A673 (cell line): ENCODE data around the gene RFX2. TPM values are rescaled to one million over a fixed set of nuclear protein-coding genes. Genes with fewer than 3 reads are reported as not detected.

Experiments used
- BruUV-seq: library from RNA; stranded (reverse); fragments of 400-500 nt; replicated peaks from 2 replicates; lab custom pipeline; 2021; lab: Mats Ljungman, UMichigan
- CTCF ChIA-PET: fragments of 300-600 bp; sonication (Branson Sonifier 250); formaldehyde crosslinking; loops from one replicate; lab custom pipeline; 2022; ENCODE audit warnings: antibody characterized with exemption; lab: Charles Lee
- POLR2A ChIA-PET: fragments of 300-600 bp; sonication (Branson Sonifier 250); formaldehyde crosslinking; loops from one replicate; lab custom pipeline; 2022; ENCODE audit warnings: antibody characterized with exemption; ENCODE audit not compliant: low non-redundant PET; lab: Charles Lee
- DNase-seq: peaks from one replicate; pipeline ENCODE4 v3.0.0-alpha.2; 2015; ENCODE audit warnings: low spot score
- H3K27ac ChIP-seq: fragments of 200-600 bp; sonication (generic); 2 replicates; pipeline ENCODE4 v1.5.1; 2016; ENCODE audit warnings: mixed run types, low read depth, mild to moderate bottlenecking, mixed read lengths, antibody characterized with exemption, low read length; ENCODE audit not compliant: poor library complexity, severe bottlenecking
- H3K27me3 ChIP-seq: fragments of 200-600 bp; sonication (generic); replicated peaks from 2 replicates; pipeline ENCODE4 v1.6.1; 2017; ENCODE audit warnings: mixed run types, low read depth, mild to moderate bottlenecking, mixed read lengths, antibody characterized with exemption, low read length; ENCODE audit not compliant: insufficient read depth, poor library complexity
- H3K36me3 ChIP-seq: fragments of 200-600 bp; sonication (generic); 2 replicates; pipeline ENCODE4 v1.6.1; 2016; ENCODE audit warnings: mixed run types, mild to moderate bottlenecking, mixed read lengths, antibody characterized with exemption, low read length; ENCODE audit not compliant: insufficient read depth, poor library complexity, severe bottlenecking
- H3K4me1 ChIP-seq: fragments of 200-600 bp; sonication (generic); 2 replicates; pipeline ENCODE4 v1.6.1; 2017; ENCODE audit warnings: mixed run types, mild to moderate bottlenecking, mixed read lengths, antibody characterized with exemption, low read length; ENCODE audit not compliant: insufficient read depth, poor library complexity, severe bottlenecking
- H3K4me3 ChIP-seq: fragments of 200-600 bp; sonication (generic); 2 replicates; pipeline ENCODE4 v1.5.1; 2016; ENCODE audit warnings: low read depth, mixed run types, mild to moderate bottlenecking, mixed read lengths, low read length; ENCODE audit not compliant: poor library complexity, severe bottlenecking
- H3K9me3 ChIP-seq: fragments of 200-600 bp; sonication (generic); 2 replicates; pipeline ENCODE4 v1.6.1; 2016; ENCODE audit warnings: mixed run types, low read depth, mild to moderate bottlenecking, mixed read lengths, antibody characterized with exemption, low read length; ENCODE audit not compliant: poor library complexity, severe bottlenecking
- CTCF ChIP-seq: fragments of 300-800, 200-600 bp; sonication (generic); conservative IDR thresholded peaks from 2 replicates; pipeline ENCODE4 v1.5.1; 2017; ENCODE audit warnings: low read depth, mild to moderate bottlenecking, antibody characterized with exemption, low read length, moderate library complexity, mixed read lengths
- EZH2 ChIP-seq: fragments of 200-600 bp; sonication (generic); IDR thresholded peaks from 2 replicates; pipeline ENCODE4 v1.6.1; 2017; ENCODE audit warnings: borderline replicate concordance, low read depth, mild to moderate bottlenecking, mixed read lengths, antibody characterized with exemption, low read length; ENCODE audit not compliant: poor library complexity, severe bottlenecking
- intact Hi-C: fragments of 100-400 bp; cut with micrococcal nuclease; formaldehyde crosslinking; loops from one replicate; pipeline ENCODE4 v1.10.0; 2022; ENCODE audit not compliant: unreplicated experiment
- total RNA-seq: library from RNA; stranded (reverse); gene quantifications from 2 replicates; pipeline ENCODE4 v1.2.3, GENCODE V29; 2021

The RFX2 gene
- total RNA-seq, 1 experiment from 2014 or later, result 11.7 TPM

DNA sequence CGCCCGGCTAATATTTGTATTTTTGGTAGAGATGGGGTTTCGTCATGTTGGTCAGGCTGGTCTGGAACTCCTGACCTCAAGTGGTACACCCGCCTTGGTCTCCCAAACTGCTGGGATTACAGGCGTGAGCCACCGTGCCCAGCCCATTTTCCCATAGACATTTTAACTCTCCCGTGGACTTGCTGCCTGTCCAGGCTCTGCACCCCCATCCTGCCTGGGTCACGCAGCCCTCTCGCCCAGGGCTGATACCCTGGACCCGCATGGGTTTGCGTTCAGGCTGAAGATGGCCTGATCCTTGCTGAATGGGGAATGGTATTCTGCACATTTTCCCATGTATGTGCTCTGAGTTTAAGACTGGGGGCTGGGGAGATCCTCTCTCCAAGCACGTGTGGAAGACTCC lies 86.4 kb downstream of the RFX2 start:
- no peak overlapping the region for H3K4me3 ChIP-seq
- no peak overlapping the region for H3K27ac ChIP-seq
- no peak for DNase-seq
- intact Hi-C loops, result loop anchor here (2.0 kb wide), 2 partner anchors 37 to 219 kb away; partner anchors contain the start of gene NRTN
- no peaks in the 10 kb centered on the region for H3K9me3 ChIP-seq
- ChIA-PET CTCF (no interaction called here), POLR2A (no interaction called here)
- no peaks in the 10 kb centered on the region for H3K4me1 ChIP-seq
- no peaks in the 10 kb centered on the region for H3K36me3 ChIP-seq
- BruUV-seq, result no TSS peak
- TF ChIP-seq CTCF, result no peak
- TF ChIP-seq EZH2, result no peak
- no peaks in the 10 kb centered on the region for H3K27me3 ChIP-seq

GRCh38 chr19:6023085-6023682 lies 87.1 kb downstream of the RFX2 start:
- Histone ChIP-seq H3K27me3 (no peaks in the 10 kb centered on the region), H3K4me3 (no peak overlapping the region), H3K9me3 (no peaks in the 10 kb centered on the region), H3K27ac (no peak overlapping the region), H3K36me3 (no peaks in the 10 kb centered on the region), H3K4me1 (no peaks in the 10 kb centered on the region)
- BruUV-seq, result no TSS peak
- ChIA-PET POLR2A (no interaction called here), CTCF (interaction anchor here (0.6 to 2.1 kb wide), 6 partner anchors 35 to 251 kb away, joined by 4 to 27 read pairs (median 11); partner anchors contain the start of gene NRTN)
- DNase-seq, result no peak
- TF ChIP-seq EZH2 (no peak), CTCF (no peak)
- intact Hi-C loops, result loop anchor here (2.0 kb wide), 2 partner anchors 36 to 218 kb away; partner anchors contain the start of gene NRTN

DNA sequence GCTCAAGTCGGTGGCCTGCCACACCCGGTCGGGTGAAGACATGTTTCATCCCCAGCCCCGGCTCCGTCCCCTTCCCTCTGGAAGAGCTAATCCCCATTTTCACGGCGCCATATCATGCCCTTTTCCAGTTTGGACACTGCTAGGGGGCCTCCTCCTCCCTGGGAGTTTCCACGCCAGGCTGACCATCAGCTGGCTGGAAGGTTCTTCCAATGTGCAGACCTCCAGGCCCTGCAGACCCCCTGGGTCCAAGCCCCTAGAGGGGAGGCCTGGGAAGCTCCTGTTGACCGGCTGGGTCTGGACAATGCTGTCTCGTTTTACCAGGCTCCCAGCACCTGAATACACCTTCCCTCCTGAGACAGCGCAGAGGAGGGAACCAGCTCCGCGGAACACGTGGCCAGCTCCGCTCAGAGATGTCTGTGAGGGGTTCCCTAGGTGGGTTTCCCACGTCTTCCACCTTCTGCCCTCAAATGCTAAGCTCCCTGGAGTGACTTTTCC lies 87.7 kb downstream of the RFX2 start:
- Histone ChIP-seq H3K9me3 (no peaks in the 10 kb centered on the region), H3K27ac (no peak overlapping the region), H3K4me3 (no peak overlapping the region), H3K27me3 (no peaks in the 10 kb centered on the region), H3K4me1 (no peaks in the 10 kb centered on the region), H3K36me3 (no peaks in the 10 kb centered on the region)
- intact Hi-C loops, result loop anchor here (2.0 kb wide), 2 partner anchors 36 to 218 kb away; partner anchors contain the start of gene NRTN
- DNase-seq, result no peak
- no TSS peak for BruUV-seq
- ChIA-PET POLR2A (interaction anchor here (0.6 kb wide), 1 partner anchor 226 kb away, joined by 16 read pairs; no protein-coding TSS in a partner anchor), CTCF (interaction anchor here (0.6 to 2.1 kb wide), 9 partner anchors 16 to 1670 kb away, joined by 3 to 27 read pairs (median 5); partner anchors contain the start of genes NRTN and RANBP3)
- TF ChIP-seq CTCF (peak; percentile 17; the same call in 1 of the 2 replicates), EZH2 (no peak)
